SKM-1 treated with dmso at 0.1 percent for 144 hours (cell line): ENCODE data around the gene ROBO1.

ENCODE experiments used
- DNase-seq: peaks from one replicate; lab custom pipeline; 2025; ENCODE audit not compliant: unreplicated experiment; lab: John Stamatoyannopoulos, UW

Gene ROBO1

DNA sequence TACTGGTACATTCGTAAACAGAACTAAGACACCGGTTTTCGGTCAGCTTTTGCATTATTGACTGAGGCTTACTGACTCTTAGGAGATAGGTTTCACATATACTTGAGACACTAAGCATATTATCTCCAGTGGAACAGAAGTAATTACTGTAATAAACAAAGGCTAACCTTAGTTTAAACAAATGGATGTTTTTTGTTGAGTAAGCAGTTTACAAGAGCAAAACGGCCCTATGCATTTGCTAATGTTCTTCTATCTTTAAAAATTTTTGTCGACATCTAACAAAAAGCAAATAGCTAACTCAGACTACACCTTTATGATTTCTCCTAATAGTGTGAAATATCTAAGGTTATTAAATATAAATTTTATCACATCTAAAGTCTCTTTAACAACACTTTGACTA, 664.5 kb downstream of the ROBO1 start:
- no peak for DNase-seq

DNA sequence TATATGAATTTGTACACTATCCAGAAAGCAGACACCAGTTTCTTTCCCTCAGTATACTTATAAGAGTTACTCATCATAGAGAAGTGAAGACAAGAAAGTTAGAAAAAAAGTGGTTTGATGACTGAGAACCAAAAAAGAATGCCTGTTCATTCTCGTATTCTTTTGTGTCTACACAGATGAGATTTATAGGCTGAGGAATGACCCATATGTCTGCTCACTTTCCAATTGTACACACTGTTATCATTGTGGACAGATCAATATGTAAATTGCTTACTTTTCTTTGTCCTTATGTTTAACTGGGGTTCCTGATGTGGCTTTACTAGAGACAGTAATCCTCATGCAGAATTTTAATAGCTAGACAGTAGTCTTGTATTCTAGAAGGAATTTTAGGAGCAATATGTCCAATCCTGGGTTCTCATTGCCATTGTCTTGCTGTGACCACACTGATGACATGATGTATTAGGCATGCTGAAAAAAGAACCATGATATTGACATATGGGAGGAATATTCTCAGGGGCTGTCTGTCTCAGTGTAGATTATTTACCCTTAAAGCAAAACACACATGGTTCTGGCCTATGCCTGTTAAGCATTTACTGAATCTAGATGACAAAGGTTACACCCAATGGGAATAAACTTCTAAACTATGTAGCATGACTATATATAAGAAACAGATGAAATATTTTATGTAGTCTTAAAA, 669.7 kb downstream of the ROBO1 start:
- no peak for DNase-seq

DNA sequence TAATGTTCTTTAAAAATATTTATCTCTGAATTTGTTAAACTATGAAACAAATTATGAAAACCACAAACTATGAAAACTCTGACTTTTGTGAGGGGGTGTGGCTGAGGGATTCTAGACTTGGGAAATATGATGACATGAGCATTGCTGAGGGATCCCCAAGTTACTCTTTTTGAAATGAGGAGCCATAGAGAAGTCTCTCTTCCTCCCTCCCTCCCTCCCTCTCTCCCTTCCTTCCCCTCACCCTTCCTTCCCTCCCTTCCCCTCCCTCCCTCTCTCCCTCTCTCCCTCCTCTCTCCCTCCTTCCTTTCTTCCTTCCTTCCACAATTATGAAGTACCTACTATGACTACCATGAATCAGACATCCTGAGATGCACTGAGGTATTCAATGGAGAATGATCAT, 673.1 kb downstream of the ROBO1 start:
- DNase-seq = no peak

DNA sequence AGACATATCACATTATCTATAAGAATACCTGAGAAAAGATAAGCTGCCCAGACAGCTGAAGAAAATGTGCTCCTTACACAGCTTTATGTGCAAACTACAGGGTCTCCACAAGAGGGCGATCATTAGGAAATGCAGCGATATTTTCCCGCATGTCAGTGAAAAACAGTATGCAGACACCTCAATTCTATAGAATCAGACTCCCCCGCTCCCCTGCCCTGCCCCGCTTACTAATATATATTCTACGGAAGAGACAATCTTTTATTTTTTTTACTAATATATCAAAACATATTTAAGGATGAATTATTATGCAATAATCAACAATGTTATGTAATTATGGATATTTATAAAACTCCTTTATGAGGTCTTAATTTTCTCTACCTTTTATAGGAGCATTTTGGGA, 681.3 kb downstream of the ROBO1 start:
- peak; percentile 76 for DNase-seq

DNA sequence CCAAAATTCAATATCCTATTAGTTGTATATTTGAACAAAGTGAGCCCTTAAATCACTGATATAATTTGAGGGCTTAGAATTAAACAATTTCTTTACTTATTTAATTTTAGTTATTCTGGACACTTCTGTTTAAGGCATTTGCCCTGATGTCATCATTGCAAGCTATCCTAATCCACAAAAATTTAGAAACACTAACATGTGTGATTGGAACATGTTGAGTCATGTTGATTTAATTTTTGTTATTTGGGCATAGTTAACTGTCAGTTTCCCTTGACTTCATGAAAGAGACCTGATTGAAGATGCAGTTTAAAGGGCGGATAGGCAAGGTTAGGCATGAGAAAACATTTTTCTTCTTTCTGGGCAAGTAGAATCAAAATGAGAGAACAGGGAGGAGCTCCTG, 682.6 kb downstream of the ROBO1 start:
- DNase-seq = no peak

DNA sequence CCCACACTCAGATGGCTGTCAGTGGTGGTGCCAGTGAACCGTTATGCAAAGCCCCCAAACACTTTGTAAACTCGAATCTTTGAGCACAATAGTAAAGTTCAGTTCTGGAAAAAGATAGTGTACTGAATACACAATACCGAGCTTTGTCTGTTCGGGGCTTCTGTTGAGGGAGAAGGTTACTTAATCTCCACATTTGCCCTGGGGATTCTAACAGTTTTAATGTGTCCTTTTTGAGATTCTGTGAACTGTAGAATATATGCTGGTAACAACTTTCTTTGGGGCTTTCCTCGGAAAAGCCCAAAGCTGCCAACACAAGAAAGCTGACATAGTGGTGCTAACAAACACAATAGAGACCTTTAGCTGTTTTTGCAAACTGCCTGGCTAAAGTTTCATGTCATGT, 686.5 kb downstream of the ROBO1 start:
- DNase-seq = no peak

DNA sequence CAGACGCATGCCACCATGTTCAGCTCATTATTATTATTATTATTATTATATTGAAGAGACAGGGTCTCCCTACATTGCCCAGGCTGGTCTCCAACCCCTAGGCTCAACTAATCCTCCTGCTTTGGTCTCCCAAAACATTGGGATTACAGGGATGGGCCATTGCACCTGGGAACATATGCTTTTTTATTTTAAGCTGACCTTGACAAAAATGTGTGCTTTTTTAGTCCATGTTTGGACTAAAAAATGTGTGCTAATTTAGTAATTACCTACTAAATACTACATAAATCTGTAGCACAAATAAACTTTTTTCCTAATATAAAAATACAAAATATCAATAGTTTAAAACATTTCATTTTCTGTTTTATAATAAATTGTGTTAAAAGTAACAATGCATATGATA, 693.2 kb downstream of the ROBO1 start:
- DNase-seq = no peak

DNA sequence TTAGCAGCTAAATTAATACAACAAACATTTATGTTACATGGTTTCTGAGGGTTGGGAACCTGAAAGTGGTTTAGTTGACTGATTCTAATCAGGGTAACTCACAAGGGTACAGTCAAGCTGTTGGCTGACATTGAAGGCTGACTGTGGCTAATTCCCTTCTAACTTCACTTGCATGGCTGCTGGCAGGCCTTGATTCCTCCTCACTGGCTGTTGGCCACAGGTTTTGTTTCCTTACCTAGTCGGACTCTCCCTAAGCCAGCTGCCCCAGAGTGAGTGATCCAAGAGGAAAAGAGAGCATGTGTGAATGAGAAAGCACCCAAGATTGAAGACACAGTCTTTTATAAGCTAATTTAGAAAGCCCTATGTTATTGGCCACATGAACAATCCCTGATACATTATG, 700.1 kb downstream of the ROBO1 start:
- no peak for DNase-seq

DNA sequence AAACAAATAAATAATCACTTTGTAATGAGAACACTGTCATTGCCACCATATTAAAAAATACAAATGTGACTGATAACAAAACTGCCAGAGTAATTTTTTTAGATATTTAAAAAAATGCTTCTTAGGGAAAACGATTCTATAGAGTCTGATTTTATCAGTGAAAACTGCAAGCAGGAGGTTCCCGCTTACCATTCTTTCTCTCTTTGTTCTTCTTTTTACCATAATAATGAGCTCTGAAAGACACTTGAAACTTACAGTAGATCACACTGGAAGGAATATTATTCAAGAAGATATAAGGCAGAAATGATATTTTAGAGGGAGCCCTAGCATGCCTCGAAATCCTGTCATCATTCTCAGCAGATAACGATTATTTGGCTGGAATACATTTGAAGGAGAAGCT, 701.3 kb downstream of the ROBO1 start:
- no peak for DNase-seq

DNA sequence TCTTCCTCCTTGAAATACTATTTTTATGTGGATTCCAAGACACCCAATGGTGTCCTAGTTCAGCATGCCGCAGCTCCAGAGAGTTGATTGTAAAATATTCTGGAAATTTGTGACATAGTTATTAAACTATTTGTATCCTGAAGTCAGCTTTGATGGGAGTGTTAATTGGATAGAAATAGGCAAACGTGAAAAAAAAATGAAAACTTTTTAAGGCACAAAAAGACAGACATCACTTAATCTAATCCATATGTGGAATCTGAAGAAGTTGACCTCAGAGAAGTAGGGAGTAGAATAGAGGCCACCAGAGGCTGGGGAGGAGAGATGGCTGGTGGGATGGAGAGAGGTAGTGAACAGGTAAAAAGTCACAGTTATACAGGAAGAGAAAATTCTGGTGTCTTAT, 704.2 kb downstream of the ROBO1 start:
- DNase-seq = no peak

DNA sequence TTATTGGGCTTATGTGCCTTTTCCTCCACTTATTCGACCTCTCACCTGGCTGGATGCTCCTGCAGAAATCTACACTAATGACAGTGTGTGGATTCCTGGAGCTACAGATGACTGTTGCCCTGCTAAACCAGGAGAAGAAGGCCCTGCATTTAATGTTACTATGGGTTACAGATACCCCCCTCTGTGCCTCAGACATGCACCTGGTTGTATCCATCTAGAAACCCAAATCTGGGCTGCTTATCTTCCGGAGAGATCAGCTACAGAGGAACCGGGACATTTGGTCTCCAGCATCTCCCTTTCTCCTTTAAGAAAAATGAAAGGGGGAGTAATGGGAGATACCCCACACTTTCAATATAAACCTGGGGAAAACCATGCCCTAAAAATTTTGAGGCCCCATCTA, 710.0 kb downstream of the ROBO1 start:
- DNase-seq = no peak

DNA sequence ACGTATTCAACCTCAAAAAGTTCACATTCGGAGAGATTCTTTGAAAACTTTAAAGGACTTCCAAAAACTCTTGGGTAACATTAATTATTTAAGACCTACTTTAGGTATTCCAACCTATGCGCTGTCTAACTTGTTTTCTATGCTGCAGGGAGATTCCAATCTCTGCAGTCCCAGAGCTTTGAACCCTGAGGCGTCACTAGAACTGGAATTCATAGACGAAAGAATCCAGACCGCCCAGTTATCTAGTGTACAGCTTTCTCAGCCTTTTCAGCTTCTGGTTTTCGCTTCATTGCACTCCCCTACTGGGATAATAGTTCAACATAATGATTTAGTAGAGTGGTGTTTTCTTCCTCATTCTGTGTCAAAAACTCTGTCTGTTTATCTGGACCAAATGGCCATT, 711.3 kb downstream of the ROBO1 start:
- DNase-seq = no peak

DNA sequence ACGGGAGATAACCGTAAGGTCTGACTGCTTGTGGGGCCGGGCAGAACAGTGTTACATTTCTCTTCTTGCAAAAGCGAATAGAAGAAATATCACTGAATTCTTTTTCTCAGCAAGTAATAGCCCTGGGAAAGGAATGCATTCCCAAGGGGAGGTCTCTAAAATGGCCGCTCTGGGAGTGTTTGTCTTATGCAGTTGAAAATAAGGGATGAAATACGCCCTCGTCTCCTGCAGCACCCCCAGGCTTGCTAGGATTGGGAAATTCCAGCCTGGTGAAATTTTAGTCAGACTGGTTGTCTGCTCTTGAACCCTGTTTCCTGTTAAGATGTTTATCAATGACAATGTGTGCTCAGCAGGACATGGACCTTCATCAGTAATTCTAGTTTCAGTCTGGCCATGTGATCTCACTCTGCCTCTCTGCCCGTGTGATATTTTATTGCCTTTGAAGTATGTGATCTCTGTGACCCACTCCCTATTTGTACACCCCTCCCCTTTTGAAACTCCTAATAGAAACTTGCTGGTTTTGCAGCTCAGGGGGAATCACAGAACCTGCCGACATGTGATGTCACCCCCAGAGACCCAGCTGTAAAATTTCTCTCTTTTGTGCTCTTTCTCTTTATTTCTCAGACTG, 715.6 kb downstream of the ROBO1 start:
- no peak for DNase-seq

DNA sequence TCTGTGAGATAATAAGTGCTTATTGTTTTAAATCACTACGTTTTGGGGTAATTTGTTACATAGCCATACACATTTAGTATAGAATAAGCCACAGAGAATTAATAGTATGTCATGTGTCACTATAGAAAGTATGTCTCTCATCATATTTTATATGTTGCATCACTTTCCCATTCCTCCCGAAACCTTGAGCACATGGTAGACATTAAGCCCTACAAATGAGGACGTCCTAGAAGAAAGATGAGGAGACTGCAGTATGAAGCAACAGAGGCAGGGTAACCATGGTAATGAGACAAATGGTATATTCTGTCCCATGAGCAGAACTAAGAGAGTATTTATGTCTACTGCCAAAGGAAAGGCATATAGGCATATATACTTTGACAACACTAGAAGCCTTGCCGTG, 720.2 kb downstream of the ROBO1 start:
- DNase-seq = no peak

DNA sequence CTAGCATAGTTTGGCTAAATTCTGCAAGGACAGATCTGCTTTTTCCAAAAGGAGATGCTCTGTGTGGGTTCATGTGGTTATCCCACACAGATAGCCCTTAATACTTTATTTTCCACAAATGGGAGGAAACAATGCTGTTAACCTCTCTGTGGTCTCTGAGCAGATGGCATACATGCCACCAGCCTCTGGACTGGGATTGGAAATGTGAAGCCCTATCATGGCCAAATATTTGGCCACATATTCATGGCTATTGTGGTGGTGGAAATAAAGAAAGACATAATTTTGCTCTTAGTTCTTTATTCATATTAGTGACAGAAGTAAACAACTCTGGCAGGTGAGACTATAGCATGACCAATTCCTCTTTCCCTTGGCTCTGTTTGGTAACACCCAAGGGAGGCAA, 726.2 kb downstream of the ROBO1 start:
- no peak for DNase-seq

DNA sequence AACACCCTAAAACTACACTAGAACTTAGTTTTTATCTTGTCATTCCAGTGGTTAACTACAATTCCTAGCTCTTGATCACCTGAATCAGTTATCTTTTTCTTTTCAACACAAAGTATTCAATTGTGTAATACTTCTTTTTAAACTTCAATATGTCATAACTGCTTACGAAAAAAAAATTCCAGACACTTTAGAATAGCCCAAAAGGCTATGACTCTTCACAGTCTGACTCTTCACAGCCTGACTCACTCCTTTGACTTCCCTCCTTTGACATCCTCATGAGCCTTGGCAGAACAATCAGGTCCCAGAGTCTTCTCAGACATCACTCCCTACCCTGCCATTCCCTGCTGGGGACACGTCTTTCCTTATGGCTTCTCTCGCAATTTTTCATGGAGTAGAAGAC, 727.1 kb downstream of the ROBO1 start:
- no peak for DNase-seq

DNA sequence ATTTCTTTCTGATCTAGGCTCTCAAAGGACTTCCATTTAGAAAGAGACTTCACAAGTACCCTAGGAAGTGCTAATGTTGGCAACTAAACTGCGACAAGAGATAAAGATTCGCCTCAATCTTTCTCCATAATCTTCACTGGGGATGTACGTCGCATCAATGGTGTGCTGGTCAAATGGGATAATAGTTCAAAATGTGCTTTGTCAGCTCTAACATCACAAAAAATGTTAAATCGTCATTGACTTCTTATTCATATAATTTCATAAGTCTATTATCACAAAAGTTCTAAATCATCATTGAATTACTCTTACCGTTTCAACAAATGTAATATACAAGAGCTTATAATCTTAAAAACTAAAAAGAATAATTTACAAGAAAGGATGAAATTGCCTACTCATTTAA, 727.7 kb downstream of the ROBO1 start:
- no peak for DNase-seq

DNA sequence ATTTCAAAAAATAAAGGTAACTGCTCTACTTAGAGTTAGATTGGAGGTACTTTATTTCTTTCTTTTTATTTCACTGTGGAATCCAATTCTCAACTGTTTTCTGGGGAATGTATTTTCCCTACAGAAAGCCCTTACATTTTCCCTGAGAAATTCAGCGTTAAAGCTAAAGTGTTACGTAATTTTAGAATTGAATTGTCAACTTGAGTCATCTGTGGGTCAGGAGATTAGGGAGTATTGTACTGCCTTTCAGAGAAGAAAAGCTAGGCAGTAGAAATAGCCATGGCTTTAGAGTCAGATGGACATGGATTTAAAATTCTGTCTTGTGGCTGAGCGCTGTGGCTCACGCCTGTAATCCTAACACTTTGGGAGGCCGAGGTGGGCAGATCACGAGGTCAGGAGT, 728.6 kb downstream of the ROBO1 start:
- no peak for DNase-seq

DNA sequence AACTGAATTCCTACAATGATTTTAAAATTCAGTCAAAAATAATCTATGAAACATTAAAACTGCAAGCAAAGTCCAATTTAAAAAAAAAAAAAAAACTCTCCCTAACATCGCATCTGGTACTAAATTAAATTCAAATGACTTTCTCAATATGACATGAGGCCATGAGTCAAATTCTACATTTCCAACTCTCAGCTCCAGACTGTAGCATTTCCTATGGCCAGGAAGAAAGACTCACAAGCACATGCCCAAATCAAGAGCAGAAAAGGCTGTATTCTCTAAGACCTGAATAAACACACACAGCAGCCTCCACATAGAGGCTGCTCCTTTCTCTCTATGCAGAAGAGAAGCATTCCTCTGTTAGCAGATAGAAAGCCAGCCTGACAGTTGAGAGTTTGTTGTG, 729.2 kb downstream of the ROBO1 start:
- DNase-seq = no peak

DNA sequence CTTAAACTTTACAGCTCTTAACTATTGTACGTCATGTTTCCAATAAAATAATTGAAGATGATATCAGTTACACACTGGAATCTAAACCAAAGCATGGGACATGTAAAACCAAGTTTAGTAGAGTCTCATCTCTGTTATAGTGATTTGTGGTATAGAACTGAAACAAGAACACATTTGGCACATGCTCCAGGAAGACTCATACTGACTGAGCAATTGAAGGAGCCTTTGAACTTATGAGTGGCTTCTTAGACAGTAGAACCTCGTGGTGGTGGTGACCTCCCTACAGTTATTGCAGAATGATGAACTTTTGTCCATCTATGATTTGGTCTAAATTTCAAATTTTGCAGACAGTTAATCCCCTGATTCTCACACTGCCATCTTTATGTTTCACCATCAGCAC, 729.7 kb downstream of the ROBO1 start:
- no peak for DNase-seq

DNA sequence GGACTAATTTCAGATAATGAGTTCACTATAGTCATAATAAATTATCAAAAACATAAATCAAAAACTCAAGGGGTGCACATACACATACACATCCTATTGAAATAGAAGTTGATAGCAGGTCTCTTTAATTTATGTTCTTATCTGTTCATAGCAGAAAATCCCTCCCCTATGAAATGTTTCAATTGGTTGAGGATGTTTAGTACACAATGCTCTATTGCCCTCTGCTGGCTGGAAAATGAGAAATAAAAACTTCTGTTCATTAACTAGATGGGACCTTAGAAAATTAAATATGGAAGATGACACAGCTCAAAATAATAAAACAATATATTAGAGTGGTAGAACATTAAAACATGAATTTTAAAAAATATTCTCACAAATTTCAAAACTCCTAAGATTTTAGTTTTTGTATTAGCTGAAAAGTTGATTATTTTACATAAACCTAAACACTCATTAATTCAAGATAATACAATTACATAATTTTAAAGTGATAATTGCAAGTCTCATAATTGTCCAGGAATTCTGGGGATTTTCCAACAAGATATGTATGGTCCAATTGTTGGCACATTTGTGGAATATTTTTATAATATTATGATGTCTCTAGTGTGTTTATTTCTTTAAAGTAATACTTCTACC, 735.0 kb downstream of the ROBO1 start:
- DNase-seq = peak; percentile 41

DNA sequence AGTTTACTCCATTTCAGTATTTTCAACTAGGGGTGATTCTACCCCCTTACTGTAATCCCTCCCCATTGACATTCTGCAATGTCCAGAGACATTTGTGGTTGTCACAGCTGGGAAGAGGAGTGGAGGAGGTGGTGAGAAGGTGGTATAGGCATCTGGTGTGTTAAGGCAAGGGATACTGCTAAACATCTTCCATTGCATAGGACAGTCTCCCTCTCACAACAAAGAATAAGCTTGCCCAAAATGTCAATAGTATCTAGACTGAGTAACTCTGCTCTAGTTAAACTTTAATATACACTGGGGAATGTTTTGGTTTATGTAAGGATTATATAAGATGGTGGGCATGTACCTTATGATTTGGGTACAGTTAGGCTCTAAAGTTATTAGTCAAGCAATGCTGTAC, 737.6 kb downstream of the ROBO1 start:
- no peak for DNase-seq

DNA sequence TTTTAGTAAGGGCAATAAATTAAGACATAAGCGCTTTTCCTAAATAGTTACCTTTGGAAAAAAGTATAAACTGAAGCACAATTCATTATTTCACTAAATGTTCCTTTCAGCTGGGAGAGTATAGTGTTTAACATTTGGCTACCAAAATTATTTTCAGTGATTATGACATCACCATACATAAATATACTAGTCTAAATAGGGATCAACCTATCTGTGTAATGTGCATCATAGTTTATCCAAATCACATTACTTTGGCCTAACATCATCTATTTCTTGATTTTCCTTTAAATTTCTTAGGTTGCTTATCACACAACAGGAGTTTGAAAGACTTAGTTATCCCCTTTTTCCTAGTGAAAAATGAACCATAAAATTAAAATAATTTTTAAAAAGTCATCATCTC, 738.9 kb downstream of the ROBO1 start:
- no peak for DNase-seq
